ENCODE data around the gene WDR3. TPM values are rescaled to one million over a fixed set of nuclear protein-coding genes. Genes with fewer than 3 reads are reported as not detected.

The WDR3 gene
- polyA plus RNA-seq, 3 donors: 4.3 to 13.0 (median 8.0) TPM

GRCh38 chr1:117925981-117926380 lies 3.6 kb upstream of the WDR3 start:
- peaks cover 8 to 15% of the 10 kb centered on the region in 2 donors for H3K36me3 Mint-ChIP-seq
- Histone ChIP-seq H3K9ac (ENCODE audit: insufficient read depth, low read length, poor library complexity, severe bottlenecking) (peak overlapping the region; percentile 11), H4K20me1 (ENCODE audit: insufficient read depth, low read length) (peaks cover 69% of the 10 kb centered on the region), H2AFZ (ENCODE audit: insufficient read depth, low read depth, low read length, poor library complexity, severe bottlenecking) (peak overlapping the region; percentile 7), H3K36me3 (replicated peaks in 1 of 2; ENCODE audit: control insufficient read depth in 1 of 2, insufficient read depth in 2 of 2, low read length in 2 of 2) (peaks cover 0 to 14% of the 10 kb centered on the region in 2 donors), H3K27ac (ENCODE audit: low read depth in 1 of 2, low read length in 2 of 2) (peak overlapping the region in 1 of 2 donors; percentile 72), H3K4me2 (replicated peaks; ENCODE audit: extremely low read depth, low read length, poor library complexity, severe bottlenecking) (peak overlapping the region; percentile 63), H3K27me3 (ENCODE audit: control insufficient read depth in 2 of 2, insufficient read depth in 2 of 2, low read length in 2 of 2) (no peaks in the 10 kb centered on the region), H3K4me1 (ENCODE audit: control insufficient read depth in 1 of 2, insufficient read depth in 2 of 2, low read length in 2 of 2) (peaks cover 38 to 51% of the 10 kb centered on the region in 2 donors), H3K4me3 (replicated peaks in 1 of 3; ENCODE audit: low read depth in 2 of 3, low read length in 3 of 3) (peak overlapping the region in 1 of 3 experiments; percentile 56), H3K79me2 (ENCODE audit: insufficient read depth, low read length) (peaks cover 91% of the 10 kb centered on the region), H3K9me3 (replicated peaks in 1 of 2; ENCODE audit: control insufficient read depth in 1 of 2, insufficient read depth in 1 of 2, low read length in 2 of 2) (no peaks in the 10 kb centered on the region)
- TF ChIP-seq CTCF (IDR thresholded peaks at IDR 0.05): no peak
- H3K27ac Mint-ChIP-seq: peak overlapping the region; percentile 58 to 95 (median 89)
- DNase-seq: peak; percentile 28 to 46 (median 43)
- whole genome bisulfite sequencing (ENCODE audit: insufficient coverage): 24% methylated on average over 2 of the region's 3 CpGs
- intact Hi-C loops (cut with micrococcal nuclease): no loop called here
- H3K4me1 Mint-ChIP-seq: peaks cover 43% of the 10 kb centered on the region
- peaks cover 0 to 2% (median 0%) of the 10 kb centered on the region in 7 donors for H3K9me3 Mint-ChIP-seq
- H3K4me3 Mint-ChIP-seq: peak overlapping the region; percentile 6 to 83
- H3K27me3 Mint-ChIP-seq (ENCODE audit: low read depth in 3 of 3): no peaks in the 10 kb centered on the region

GRCh38 chr1:117928881-117929342 lies 627 bp upstream of the WDR3 start:
- Mint-ChIP-seq H3K9me3 (peaks cover 0 to 2% (median 0%) of the 10 kb centered on the region in 7 donors), H3K27me3 (ENCODE audit: low read depth in 3 of 3) (no peaks in the 10 kb centered on the region), H3K36me3 (peaks cover 11% of the 10 kb centered on the region in 2 donors), H3K4me3 (peak overlapping the region; percentile 94 to 96), H3K27ac (peak overlapping the region; percentile 94 to 99 (median 98)), H3K4me1 (peaks cover 53% of the 10 kb centered on the region)
- Histone ChIP-seq H3K79me2 (ENCODE audit: insufficient read depth, low read length) (peaks cover 88% of the 10 kb centered on the region), H3K9ac (ENCODE audit: insufficient read depth, low read length, poor library complexity, severe bottlenecking) (peak overlapping the region; percentile 76), H3K9me3 (replicated peaks in 1 of 2; ENCODE audit: control insufficient read depth in 1 of 2, insufficient read depth in 1 of 2, low read length in 2 of 2) (no peaks in the 10 kb centered on the region), H4K20me1 (ENCODE audit: insufficient read depth, low read length) (peaks cover 54% of the 10 kb centered on the region), H3K4me2 (replicated peaks; ENCODE audit: extremely low read depth, low read length, poor library complexity, severe bottlenecking) (peak overlapping the region; percentile 88), H3K27ac (ENCODE audit: low read depth in 1 of 2, low read length in 2 of 2) (peak overlapping the region; percentile 89 to 94), H3K27me3 (ENCODE audit: control insufficient read depth in 2 of 2, insufficient read depth in 2 of 2, low read length in 2 of 2) (no peaks in the 10 kb centered on the region), H3K4me3 (replicated peaks in 1 of 3; ENCODE audit: low read depth in 2 of 3, low read length in 3 of 3) (peak overlapping the region; percentile 78 to 92 (median 90)), H3K36me3 (replicated peaks in 1 of 2; ENCODE audit: control insufficient read depth in 1 of 2, insufficient read depth in 2 of 2, low read length in 2 of 2) (peaks cover 3 to 14% of the 10 kb centered on the region in 2 donors), H3K4me1 (ENCODE audit: control insufficient read depth in 1 of 2, insufficient read depth in 2 of 2, low read length in 2 of 2) (peaks cover 39 to 60% of the 10 kb centered on the region in 2 donors), H2AFZ (ENCODE audit: insufficient read depth, low read depth, low read length, poor library complexity, severe bottlenecking) (peak overlapping the region; percentile 88)
- WGBS (ENCODE audit: insufficient coverage): 0% methylated on average over 22 of the region's 24 CpGs
- peak; percentile 58 to 70 (median 63) for DNase-seq
- no peak for TF ChIP-seq CTCF (IDR thresholded peaks at IDR 0.05)
- intact Hi-C loops (cut with micrococcal nuclease): no loop called here
